Neural crest cell (in vitro differentiated cells): ENCODE data around the gene PDE11A. TPM values are rescaled to one million over a fixed set of nuclear protein-coding genes. Genes with fewer than 3 reads are reported as not detected.

Experiments used
- DNase-seq: peaks from one replicate; pipeline ENCODE4 v3.0.0; 2021; ENCODE audit warnings: low read depth, mixed read lengths, low spot score
- H3K27ac Mint-ChIP-seq: one replicate; pipeline ENCODE4 v1.8.0; 2021; ENCODE audit warnings: mild to moderate bottlenecking, mixed read lengths; ENCODE audit not compliant: unreplicated experiment
- H3K27me3 Mint-ChIP-seq: 2 replicates; pipeline ENCODE4 v1.8.0; 2021; ENCODE audit warnings: low read depth, mild to moderate bottlenecking, mixed read lengths
- H3K36me3 Mint-ChIP-seq: 2 replicates; pipeline ENCODE4 v1.8.0; 2021; ENCODE audit warnings: low read depth, mild to moderate bottlenecking, mixed read lengths
- H3K4me1 Mint-ChIP-seq: 2 replicates; pipeline ENCODE4 v1.8.0; 2021; ENCODE audit warnings: mixed read lengths
- H3K4me3 Mint-ChIP-seq: one replicate; pipeline ENCODE4 v1.8.0; 2021; ENCODE audit warnings: mild to moderate bottlenecking, mixed read lengths
- H3K9me3 Mint-ChIP-seq: 2 replicates; pipeline ENCODE4 v1.8.0; 2021; ENCODE audit warnings: mixed read lengths
- CTCF ChIP-seq: fragments of 200-600 bp; sonication (generic); conservative IDR thresholded peaks from 2 replicates; pipeline ENCODE4 v1.5.0; 2021; ENCODE audit warnings: antibody characterized with exemption, mild to moderate bottlenecking
- total RNA-seq: library from RNA; stranded (reverse); gene quantifications from 2 replicates; pipeline ENCODE4 v1.2.1, GENCODE V29; 2021

PDE11A gene
- total RNA-seq, 1 donor from 2014 or later = 0.28 TPM

- Mint-ChIP-seq H3K27me3 (no peaks in the 10 kb centered on the region), H3K36me3 (no peaks in the 10 kb centered on the region), H3K4me1 (peaks cover 23% of the 10 kb centered on the region), H3K27ac (no peak overlapping the region), H3K4me3 (no peak overlapping the region), H3K9me3 (no peaks in the 10 kb centered on the region)
- DNase-seq = no peak
- TF ChIP-seq CTCF = no peak
Measured at GRCh38 chr2:177592945-177593344, 479.6 kb downstream of the PDE11A start.

- no peaks in the 10 kb centered on the region for H3K9me3 Mint-ChIP-seq
- no peak for TF ChIP-seq CTCF
- H3K36me3 Mint-ChIP-seq = no peaks in the 10 kb centered on the region
- H3K4me3 Mint-ChIP-seq = no peak overlapping the region
- H3K27me3 Mint-ChIP-seq = no peaks in the 10 kb centered on the region
- no peak for DNase-seq
- no peak overlapping the region for H3K27ac Mint-ChIP-seq
- peaks cover 18% of the 10 kb centered on the region for H3K4me1 Mint-ChIP-seq
Measured at GRCh38 chr2:177592397-177592796, 480.2 kb downstream of the PDE11A start.

- H3K27ac Mint-ChIP-seq = no peak overlapping the region
- H3K36me3 Mint-ChIP-seq = no peaks in the 10 kb centered on the region
- DNase-seq = no peak
- H3K27me3 Mint-ChIP-seq = no peaks in the 10 kb centered on the region
- no peak overlapping the region for H3K4me3 Mint-ChIP-seq
- H3K9me3 Mint-ChIP-seq = no peaks in the 10 kb centered on the region
- TF ChIP-seq CTCF = no peak
- H3K4me1 Mint-ChIP-seq = peaks cover 15% of the 10 kb centered on the region
Measured at GRCh38 chr2:177589186-177589585, 483.4 kb downstream of the PDE11A start.

GRCh38 chr2:177588671-177589070 lies 483.9 kb downstream of the PDE11A start:
- no peak for TF ChIP-seq CTCF
- no peaks in the 10 kb centered on the region for H3K27me3 Mint-ChIP-seq
- H3K27ac Mint-ChIP-seq = no peak overlapping the region
- no peak for DNase-seq
- no peaks in the 10 kb centered on the region for H3K9me3 Mint-ChIP-seq
- H3K4me3 Mint-ChIP-seq = no peak overlapping the region
- no peaks in the 10 kb centered on the region for H3K36me3 Mint-ChIP-seq
- peaks cover 10% of the 10 kb centered on the region for H3K4me1 Mint-ChIP-seq

GRCh38 chr2:177587371-177587770 lies 485.2 kb downstream of the PDE11A start:
- no peak for DNase-seq
- H3K4me3 Mint-ChIP-seq = no peak overlapping the region
- no peaks in the 10 kb centered on the region for H3K36me3 Mint-ChIP-seq
- no peaks in the 10 kb centered on the region for H3K9me3 Mint-ChIP-seq
- H3K27ac Mint-ChIP-seq = no peak overlapping the region
- no peak for TF ChIP-seq CTCF
- H3K4me1 Mint-ChIP-seq = no peaks in the 10 kb centered on the region
- H3K27me3 Mint-ChIP-seq = no peaks in the 10 kb centered on the region

GRCh38 chr2:177586154-177586553 lies 486.4 kb downstream of the PDE11A start:
- no peak overlapping the region for H3K27ac Mint-ChIP-seq
- no peaks in the 10 kb centered on the region for H3K27me3 Mint-ChIP-seq
- no peak for TF ChIP-seq CTCF
- H3K4me1 Mint-ChIP-seq = no peaks in the 10 kb centered on the region
- no peak overlapping the region for H3K4me3 Mint-ChIP-seq
- no peaks in the 10 kb centered on the region for H3K9me3 Mint-ChIP-seq
- no peaks in the 10 kb centered on the region for H3K36me3 Mint-ChIP-seq
- no peak for DNase-seq
